ENCODE data around the gene PRTN3.

DNA sequence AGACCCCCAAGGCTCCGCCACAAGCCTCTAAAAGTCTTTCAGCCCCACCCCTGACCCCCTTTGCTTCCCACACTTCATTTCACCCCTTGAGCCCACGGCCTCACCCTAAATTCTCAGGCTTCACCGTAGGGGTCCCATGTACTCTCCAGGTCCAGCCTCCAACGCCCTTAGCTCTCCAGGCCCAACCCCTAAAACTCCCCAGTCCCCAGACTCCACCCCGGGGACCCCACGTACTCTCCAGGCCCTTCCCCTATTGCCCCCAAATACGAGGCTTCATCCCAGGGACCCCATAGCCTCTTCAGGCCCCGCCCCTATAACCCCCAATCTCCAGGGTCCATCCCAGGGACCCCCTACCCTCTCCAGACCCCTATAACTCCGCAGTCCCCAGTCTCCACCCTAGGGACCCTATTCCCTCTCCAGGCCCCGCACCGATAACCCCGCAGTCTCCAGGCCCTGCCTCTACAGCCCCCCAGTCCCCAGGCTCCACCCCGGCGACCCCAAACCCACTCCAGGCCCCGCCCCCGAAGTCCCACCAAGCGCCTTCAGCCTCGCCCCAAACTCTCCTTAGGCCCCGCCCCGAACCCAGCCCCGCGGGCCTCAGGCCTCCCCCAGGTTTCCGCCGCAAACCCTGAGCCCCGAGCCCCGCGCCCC is 51.6 kb downstream of the PRTN3 start:
- TF ChIP-seq EZH2phosphoT487 (IDR thresholded peaks at IDR 0.05) (no peak), EZH2 (IDR thresholded peaks at IDR 0.05) (no peak)
- TF ChIP-seq, protein P1, sequence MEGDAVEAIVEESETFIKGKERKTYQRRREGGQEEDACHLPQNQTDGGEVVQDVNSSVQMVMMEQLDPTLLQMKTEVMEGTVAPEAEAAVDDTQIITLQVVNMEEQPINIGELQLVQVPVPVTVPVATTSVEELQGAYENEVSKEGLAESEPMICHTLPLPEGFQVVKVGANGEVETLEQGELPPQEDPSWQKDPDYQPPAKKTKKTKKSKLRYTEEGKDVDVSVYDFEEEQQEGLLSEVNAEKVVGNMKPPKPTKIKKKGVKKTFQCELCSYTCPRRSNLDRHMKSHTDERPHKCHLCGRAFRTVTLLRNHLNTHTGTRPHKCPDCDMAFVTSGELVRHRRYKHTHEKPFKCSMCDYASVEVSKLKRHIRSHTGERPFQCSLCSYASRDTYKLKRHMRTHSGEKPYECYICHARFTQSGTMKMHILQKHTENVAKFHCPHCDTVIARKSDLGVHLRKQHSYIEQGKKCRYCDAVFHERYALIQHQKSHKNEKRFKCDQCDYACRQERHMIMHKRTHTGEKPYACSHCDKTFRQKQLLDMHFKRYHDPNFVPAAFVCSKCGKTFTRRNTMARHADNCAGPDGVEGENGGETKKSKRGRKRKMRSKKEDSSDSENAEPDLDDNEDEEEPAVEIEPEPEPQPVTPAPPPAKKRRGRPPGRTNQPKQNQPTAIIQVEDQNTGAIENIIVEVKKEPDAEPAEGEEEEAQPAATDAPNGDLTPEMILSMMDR (IDR thresholded peaks at IDR 0.05): no peak

Data from neural progenitor cell (in vitro differentiated cells).